B cell (primary cell): Measurements from ENCODE around the gene PRR16. TPM values are rescaled to one million over a fixed set of nuclear protein-coding genes. Genes with fewer than 3 reads are reported as not detected.
"Not testable (repeated sequence)": the region's sequence is repeated elsewhere in the genome, so short reads cannot be mapped to it uniquely, and the experiment has no call there.

ENCODE experiments used
- ATAC-seq: fragments of 200-7000 bp; cut with Tn5 transposase; one replicate; pipeline ENCODE4 v1.10.0; 2021; ENCODE audit warnings: low read depth, mild to moderate bottlenecking, moderate number of reproducible peaks, moderate library complexity
- CTCF ChIA-PET: fragments of 350-600 bp; sonication (Branson Sonifier 250); formaldehyde crosslinking; loops from one replicate; lab custom pipeline; 2021; ENCODE audit warnings: antibody characterized with exemption, inconsistent platforms; lab: Charles Lee
- POLR2A ChIA-PET: fragments of 350-600 bp; sonication (Branson Sonifier 250); formaldehyde crosslinking; loops from one replicate; lab custom pipeline; 2021; ENCODE audit warnings: antibody characterized with exemption; lab: Charles Lee
- DNase-seq: peaks from one replicate; pipeline ENCODE4 v3.0.0; 2013
- H2AFZ ChIP-seq: 2 replicates; pipeline ENCODE4 v1.6.1; 2012; ENCODE audit warnings: mild to moderate bottlenecking, low read depth, low read length; ENCODE audit not compliant: insufficient read depth, poor library complexity, severe bottlenecking
- H3K27ac ChIP-seq, 2 donors: 1 replicate in 1 of 2; 2 replicates in 1 of 2; pipeline ENCODE4 v1.5.1; 2012 to 2013; ENCODE audit warnings: low read length in 2 of 2, mild to moderate bottlenecking in 2 of 2, moderate library complexity in 1 of 2
- H3K27me3 ChIP-seq, 4 experiments: fragments of 200-600 bp in 1 of 4; sonication (generic) in 1 of 4; replicated peaks in 1 of 4; 1 replicate in 2 of 4; 2 replicates in 2 of 4; pipeline versions ENCODE4 v1.6.1 to v1.7.0; 2013 to 2016; ENCODE audit warnings: low read length in 3 of 4, mild to moderate bottlenecking in 2 of 4, mixed read lengths in 1 of 4, moderate library complexity in 1 of 4; ENCODE audit not compliant: insufficient read depth in 4 of 4, control insufficient read depth in 3 of 4; ENCODE audit errors: control extremely low read depth in 1 of 4
- H3K36me3 ChIP-seq, 2 experiments: replicated peaks in 1 of 2; 1 replicate in 1 of 2; 2 replicates in 1 of 2; pipeline versions ENCODE4 v1.6.1 to v1.7.1; 2013; ENCODE audit warnings: low read length in 1 of 2; ENCODE audit not compliant: insufficient read depth in 2 of 2, control insufficient read depth in 1 of 2; ENCODE audit errors: control extremely low read depth in 1 of 2, extremely low read depth in 1 of 2
- H3K4me1 ChIP-seq, 2 donors: fragments of 200-600 bp in 1 of 2; sonication (generic) in 1 of 2; 1 replicate in 1 of 2; 2 replicates in 1 of 2; pipeline versions ENCODE4 v1.5.1 to v1.6.1; 2013 to 2017; ENCODE audit warnings: low read length in 2 of 2; ENCODE audit not compliant: control insufficient read depth in 2 of 2, insufficient read depth in 2 of 2
- H3K4me2 ChIP-seq: replicated peaks from 2 replicates; pipeline ENCODE3; 2012; ENCODE audit warnings: mild to moderate bottlenecking, low read depth, low read length; ENCODE audit not compliant: poor library complexity, severe bottlenecking
- H3K4me3 ChIP-seq, 5 experiments: fragments of 200-600 bp in 1 of 5; sonication (generic) in 1 of 5; 1 replicate in 3 of 5; 2 replicates in 2 of 5; pipeline versions ENCODE4 v1.5.1 to v1.7.0; 2011 to 2016; ENCODE audit warnings: low read length in 4 of 5, mild to moderate bottlenecking in 4 of 5, low read depth in 2 of 5, control low read depth in 1 of 5, moderate library complexity in 1 of 5; ENCODE audit not compliant: insufficient read depth in 1 of 5; ENCODE audit errors: control extremely low read depth in 1 of 5, extremely low read depth in 1 of 5
- H3K79me2 ChIP-seq: fragments of 200-600 bp; sonication (generic); one replicate; pipeline ENCODE4 v1.6.0; 2016; ENCODE audit warnings: low read length; ENCODE audit not compliant: control insufficient read depth, insufficient read depth
- H3K9ac ChIP-seq: fragments of 200-600 bp; sonication (generic); 2 replicates; pipeline ENCODE4 v1.6.1; 2017; ENCODE audit warnings: mild to moderate bottlenecking, low read length, moderate library complexity
- H3K9me3 ChIP-seq, 3 donors: one replicate each; pipeline versions ENCODE4 v1.6.1 to v1.7.1; 2013; ENCODE audit warnings: low read length in 2 of 3; ENCODE audit not compliant: control insufficient read depth in 2 of 3, insufficient read depth in 1 of 3; ENCODE audit errors: control extremely low read depth in 1 of 3
- H4K20me1 ChIP-seq: 2 replicates; pipeline ENCODE4 v1.6.0; 2012; ENCODE audit warnings: mild to moderate bottlenecking, low read length; ENCODE audit not compliant: insufficient read depth, control insufficient read depth, poor library complexity, severe bottlenecking
- H3K27ac Mint-ChIP-seq: one replicate; pipeline ENCODE4 v1.8.0; 2021; ENCODE audit warnings: mixed read lengths
- H3K27me3 Mint-ChIP-seq: one replicate; pipeline ENCODE4 v1.8.0; 2021; ENCODE audit warnings: mixed read lengths
- H3K4me1 Mint-ChIP-seq: one replicate; pipeline ENCODE4 v1.8.0; 2021; ENCODE audit warnings: mixed read lengths
- H3K4me3 Mint-ChIP-seq: one replicate; pipeline ENCODE4 v1.8.0; 2021; ENCODE audit warnings: mixed read lengths
- H3K9me3 Mint-ChIP-seq: one replicate; pipeline ENCODE4 v1.8.0; 2022; ENCODE audit warnings: mixed read lengths; ENCODE audit not compliant: insufficient read depth
- CTCF ChIP-seq: fragments of 200-600 bp; IDR thresholded peaks from one replicate; pipeline ENCODE4 v1.8.0; 2022; ENCODE audit warnings: antibody characterized with exemption, mild to moderate bottlenecking
- EZH2 ChIP-seq: IDR thresholded peaks from 2 replicates; pipeline ENCODE4 v1.6.1; 2012; ENCODE audit warnings: borderline replicate concordance, low read depth, mild to moderate bottlenecking, moderate library complexity, low read length; ENCODE audit not compliant: insufficient read depth, poor library complexity, severe bottlenecking
- WGBS: methylation state at CpG from one replicate; pipeline ENCODE4 v1.1.5; 2013; ENCODE audit warnings: missing lambda C conversion rate; ENCODE audit not compliant: insufficient coverage; 5-methylcytosine and 5-hydroxymethylcytosine counted together
- intact Hi-C: fragments of 100-400 bp; cut with micrococcal nuclease; formaldehyde crosslinking; loops from one replicate; pipeline ENCODE4 v1.10.0; 2022
- polyA plus RNA-seq: library from polyadenylated mRNA; depleted of rRNA; stranded (reverse); fragments of >200 nt; gene quantifications from 2 replicates; pipeline ENCODE4 v1.2.3, GENCODE V29; 2012
- total RNA-seq, 2 donors: library from RNA; stranded (reverse); fragments of 120-200 nt in 1 of 2; gene quantifications; 1 replicate in 1 of 2; 2 replicates in 1 of 2; pipeline versions ENCODE4 v1.2.3 to v1.2.4, GENCODE V29; 2013 to 2022

Gene PRR16
- total and polyA plus RNA-seq, 2 donors (not counting 1 experiment from before 2014, with no cell fraction given) = 0.16 TPM; not detected in 1

DNA sequence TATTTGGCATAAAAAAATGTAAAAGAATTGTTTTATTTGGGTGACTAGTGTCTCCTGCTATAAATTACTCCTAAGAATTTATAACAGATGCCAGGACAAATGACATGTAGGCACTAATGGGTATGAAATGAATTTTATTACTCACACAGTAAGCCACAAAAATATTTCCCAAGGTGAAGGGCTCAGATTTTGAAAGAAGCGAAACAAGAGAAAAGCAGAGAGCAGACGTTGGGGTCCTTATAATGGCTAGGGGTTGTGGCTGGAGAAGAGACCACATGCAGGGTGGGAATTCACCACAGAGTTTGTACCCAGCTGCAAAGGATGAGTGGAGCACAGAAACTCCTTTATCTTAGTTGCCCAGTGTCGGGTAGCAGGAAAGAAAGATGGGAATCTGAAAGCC, 45.0 kb upstream of the PRR16 start:
- H3K4me3 Mint-ChIP-seq = no peak overlapping the region
- no peaks in the 10 kb centered on the region for H3K9me3 Mint-ChIP-seq
- H3K27ac ChIP-seq = no peak overlapping the region
- H3K36me3 ChIP-seq = no peaks in the 10 kb centered on the region
- ATAC-seq (no peak), DNase-seq (no peak)
- intact Hi-C loops = no loop called here
- no peak overlapping the region for H3K4me2 ChIP-seq
- H4K20me1 ChIP-seq = no peaks in the 10 kb centered on the region
- ChIA-PET POLR2A (no interaction called here), CTCF (no interaction called here)
- no peak overlapping the region for H2AFZ ChIP-seq
- H3K4me1 ChIP-seq = no peaks in the 10 kb centered on the region
- no peaks in the 10 kb centered on the region for H3K4me1 Mint-ChIP-seq
- TF ChIP-seq CTCF (no peak), EZH2 (no peak)
- H3K9ac ChIP-seq = no peak overlapping the region
- no peaks in the 10 kb centered on the region for H3K79me2 ChIP-seq
- no peaks in the 10 kb centered on the region for H3K27me3 ChIP-seq
- no peak overlapping the region for H3K27ac Mint-ChIP-seq
- H3K9me3 ChIP-seq = no peaks in the 10 kb centered on the region
- H3K27me3 Mint-ChIP-seq = no peaks in the 10 kb centered on the region
- H3K4me3 ChIP-seq = no peak overlapping the region
- 71% methylated on average over 2 of the region's 3 CpGs for WGBS

DNA sequence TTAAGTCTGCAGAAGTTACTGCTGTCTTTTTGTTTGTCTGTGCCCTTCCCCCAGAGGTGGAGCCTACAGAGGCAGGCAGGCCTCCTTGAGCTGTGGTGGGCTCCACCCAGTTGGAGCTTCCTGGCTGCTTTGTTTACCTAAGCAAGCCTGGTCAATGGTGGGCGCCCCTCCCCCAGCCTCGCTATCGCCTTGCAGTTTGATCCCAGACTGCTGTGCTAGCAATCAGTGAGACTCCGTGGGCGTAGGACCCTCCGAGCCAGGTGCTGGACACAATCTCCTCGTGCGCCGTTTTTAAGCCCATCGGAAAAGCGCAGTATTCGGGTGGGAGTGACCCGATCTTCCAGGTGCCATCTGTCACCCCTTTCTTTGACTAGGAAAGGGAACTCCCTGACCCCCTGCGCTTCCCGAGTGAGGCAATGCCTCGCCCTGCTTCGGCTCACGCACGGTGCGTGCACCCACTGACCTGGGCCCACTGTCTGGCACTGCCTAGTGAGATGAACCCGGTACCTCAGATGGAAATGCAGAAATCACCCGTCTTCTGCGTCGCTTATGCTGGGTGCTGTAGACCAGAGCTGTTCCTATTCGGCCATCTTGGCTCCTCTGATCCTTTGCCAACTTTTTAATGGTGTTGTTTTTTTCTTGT, 37.3 kb upstream of the PRR16 start:
- not testable (repeated sequence) for H3K4me2 ChIP-seq

More for the DNA sequence above, 37.3 kb upstream of the PRR16 start:
- H3K4me3 ChIP-seq, H3K9me3 ChIP-seq, H3K79me2 ChIP-seq, H3K36me3 ChIP-seq, H3K27ac ChIP-seq, ATAC-seq, H3K4me3 Mint-ChIP-seq, H3K4me1 ChIP-seq, H3K4me1 Mint-ChIP-seq, POLR2A ChIA-PET, CTCF ChIA-PET, intact Hi-C loops, H3K27ac Mint-ChIP-seq, H2AFZ ChIP-seq, H3K27me3 ChIP-seq, H3K27me3 Mint-ChIP-seq, H4K20me1 ChIP-seq, DNase-seq, H3K9ac ChIP-seq, H3K9me3 Mint-ChIP-seq: not testable (repeated sequence)
- 97% methylated on average over 22 of the region's 25 CpGs for WGBS
